ENCODE results near the gene CRTAC1.

Gene CRTAC1

DNA sequence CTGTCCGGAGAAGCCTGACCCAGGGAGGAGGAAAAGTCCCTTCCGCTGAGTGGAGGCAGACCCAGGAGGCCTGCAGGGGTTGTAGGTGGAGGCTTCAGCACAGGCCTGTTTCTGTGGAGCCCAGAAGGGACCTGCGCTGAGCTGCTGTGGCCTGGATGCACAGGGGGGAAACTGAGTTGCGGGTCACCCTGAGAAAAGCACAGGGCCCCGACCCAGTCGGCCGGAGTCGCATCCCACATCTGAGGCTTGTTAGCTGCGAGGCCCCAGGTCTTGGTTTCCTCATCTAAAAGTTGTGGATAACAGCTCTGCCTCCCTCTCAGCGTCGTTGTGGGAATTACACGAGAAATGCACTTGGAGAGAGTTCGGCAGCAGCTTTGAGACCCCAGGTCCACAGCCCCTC is 104.4 kb downstream of the CRTAC1 start:
- H3K36me3 ChIP-seq (ENCODE audit: control insufficient read depth, insufficient read depth, low read length), result no peaks in the 10 kb centered on the region
- peaks cover 8% of the 10 kb centered on the region for H3K4me1 ChIP-seq
- H3K4me2 ChIP-seq (ENCODE audit: low read length), result no peak overlapping the region
- H3K27ac ChIP-seq, result no peak overlapping the region
- no peaks in the 10 kb centered on the region for H3K79me2 ChIP-seq
- H3K4me3 ChIP-seq (ENCODE audit: low read depth, low read length), result no peak overlapping the region
- H3K9me3 ChIP-seq (ENCODE audit: control insufficient read depth, low read length), result no peaks in the 10 kb centered on the region
- TF ChIP-seq, protein P1, sequence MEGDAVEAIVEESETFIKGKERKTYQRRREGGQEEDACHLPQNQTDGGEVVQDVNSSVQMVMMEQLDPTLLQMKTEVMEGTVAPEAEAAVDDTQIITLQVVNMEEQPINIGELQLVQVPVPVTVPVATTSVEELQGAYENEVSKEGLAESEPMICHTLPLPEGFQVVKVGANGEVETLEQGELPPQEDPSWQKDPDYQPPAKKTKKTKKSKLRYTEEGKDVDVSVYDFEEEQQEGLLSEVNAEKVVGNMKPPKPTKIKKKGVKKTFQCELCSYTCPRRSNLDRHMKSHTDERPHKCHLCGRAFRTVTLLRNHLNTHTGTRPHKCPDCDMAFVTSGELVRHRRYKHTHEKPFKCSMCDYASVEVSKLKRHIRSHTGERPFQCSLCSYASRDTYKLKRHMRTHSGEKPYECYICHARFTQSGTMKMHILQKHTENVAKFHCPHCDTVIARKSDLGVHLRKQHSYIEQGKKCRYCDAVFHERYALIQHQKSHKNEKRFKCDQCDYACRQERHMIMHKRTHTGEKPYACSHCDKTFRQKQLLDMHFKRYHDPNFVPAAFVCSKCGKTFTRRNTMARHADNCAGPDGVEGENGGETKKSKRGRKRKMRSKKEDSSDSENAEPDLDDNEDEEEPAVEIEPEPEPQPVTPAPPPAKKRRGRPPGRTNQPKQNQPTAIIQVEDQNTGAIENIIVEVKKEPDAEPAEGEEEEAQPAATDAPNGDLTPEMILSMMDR (IDR thresholded peaks at IDR 0.05), result no peak
- no peak overlapping the region for H2AFZ ChIP-seq
- no peaks in the 10 kb centered on the region for H3K27me3 ChIP-seq (ENCODE audit: control insufficient read depth, insufficient read depth, low read length)
- no peak overlapping the region for H3K9ac ChIP-seq

DNA sequence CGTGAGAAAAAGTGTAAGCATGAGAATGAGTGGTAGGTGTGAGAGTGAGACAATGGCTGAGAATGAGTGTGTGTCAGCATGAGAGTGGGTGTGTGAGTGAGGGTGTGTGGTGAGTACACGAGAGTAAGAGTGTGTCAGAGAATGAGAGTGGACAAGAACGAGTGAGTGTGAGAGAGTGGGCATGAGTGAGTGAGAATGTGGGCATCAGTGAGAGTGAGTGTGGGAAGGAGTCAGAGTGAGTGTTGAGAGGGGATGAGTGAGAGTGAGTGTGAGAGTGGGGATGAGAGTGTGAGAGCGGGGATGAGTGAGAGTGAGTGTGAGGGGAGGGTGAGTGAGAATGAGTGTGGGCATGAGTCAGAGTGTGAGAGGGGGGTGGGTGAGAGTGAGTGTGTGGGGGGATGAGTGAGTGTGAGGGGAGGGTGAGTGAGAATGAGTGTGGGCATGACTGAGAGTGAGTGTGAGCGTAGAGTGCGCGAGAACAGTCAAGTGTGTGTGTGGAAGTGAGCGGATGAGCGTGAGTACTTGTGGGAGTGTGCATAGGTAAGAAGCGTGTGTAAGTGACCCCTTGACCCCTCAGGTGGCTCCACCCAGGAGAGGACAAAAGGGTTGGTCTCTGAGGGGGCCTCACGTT is 105.0 kb downstream of the CRTAC1 start:
- no peaks in the 10 kb centered on the region for H3K27me3 ChIP-seq (ENCODE audit: control insufficient read depth, insufficient read depth, low read length)
- H3K4me2 ChIP-seq (ENCODE audit: low read length), result no peak overlapping the region
- H3K27ac ChIP-seq, result no peak overlapping the region
- no peaks in the 10 kb centered on the region for H3K79me2 ChIP-seq
- TF ChIP-seq, protein P1 (IDR thresholded peaks at IDR 0.05), result no peak
- H2AFZ ChIP-seq, result no peak overlapping the region
- peaks cover 8% of the 10 kb centered on the region for H3K4me1 ChIP-seq
- no peaks in the 10 kb centered on the region for H3K36me3 ChIP-seq (ENCODE audit: control insufficient read depth, insufficient read depth, low read length)
- no peak overlapping the region for H3K4me3 ChIP-seq (ENCODE audit: low read depth, low read length)
- H3K9ac ChIP-seq, result no peak overlapping the region
- no peaks in the 10 kb centered on the region for H3K9me3 ChIP-seq (ENCODE audit: control insufficient read depth, low read length)

DNA sequence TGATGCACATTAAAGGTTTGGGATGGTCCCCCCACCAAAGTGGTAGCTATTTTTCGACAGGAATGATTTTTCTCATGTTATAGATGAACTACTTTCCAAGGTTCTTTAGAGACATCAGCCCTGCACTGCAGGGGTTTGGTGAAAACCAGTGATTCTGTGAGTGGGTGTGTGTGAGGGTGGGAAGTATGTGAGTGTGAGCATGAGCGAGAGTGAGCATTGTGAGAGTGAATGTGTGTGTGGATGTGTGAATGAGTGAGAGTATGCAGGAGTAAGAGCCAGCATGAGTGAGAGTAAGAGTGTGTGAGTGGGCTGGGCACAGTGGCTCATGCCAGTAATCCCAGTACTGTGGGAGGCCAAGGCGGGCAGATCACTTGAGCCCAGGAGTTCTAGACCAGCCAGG is 105.7 kb downstream of the CRTAC1 start:
- H3K27me3 ChIP-seq (ENCODE audit: control insufficient read depth, insufficient read depth, low read length), result no peaks in the 10 kb centered on the region
- peaks cover 8% of the 10 kb centered on the region for H3K4me1 ChIP-seq

DNA sequence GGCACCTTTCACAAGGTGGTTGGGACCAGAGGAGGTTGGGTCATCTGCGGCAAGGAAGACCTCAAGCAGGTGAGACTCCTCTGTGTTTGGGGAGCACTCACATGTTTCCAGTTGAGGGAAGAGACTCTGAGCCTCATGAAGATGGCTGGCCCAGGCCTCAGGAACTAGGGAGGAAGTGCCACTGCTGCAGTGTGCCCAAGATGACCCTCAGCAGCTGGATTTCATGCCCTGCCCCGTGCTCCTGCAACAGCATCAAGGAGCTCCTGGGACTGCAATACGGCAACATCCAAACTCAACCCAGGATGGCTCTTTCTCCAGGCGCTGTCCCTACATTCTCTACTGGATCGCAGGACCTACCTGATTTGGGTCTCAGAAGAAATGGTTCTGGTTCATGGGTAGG is 106.9 kb downstream of the CRTAC1 start:
- H3K27ac ChIP-seq, result no peak overlapping the region
- no peaks in the 10 kb centered on the region for H3K9me3 ChIP-seq (ENCODE audit: control insufficient read depth, low read length)
- TF ChIP-seq, protein P1 (IDR thresholded peaks at IDR 0.05), result no peak
- H3K9ac ChIP-seq, result no peak overlapping the region
- H3K4me1 ChIP-seq, result peaks cover 8% of the 10 kb centered on the region
- H3K79me2 ChIP-seq, result no peaks in the 10 kb centered on the region
- no peaks in the 10 kb centered on the region for H3K36me3 ChIP-seq (ENCODE audit: control insufficient read depth, insufficient read depth, low read length)
- no peaks in the 10 kb centered on the region for H3K27me3 ChIP-seq (ENCODE audit: control insufficient read depth, insufficient read depth, low read length)
- no peak overlapping the region for H3K4me2 ChIP-seq (ENCODE audit: low read length)
- no peak overlapping the region for H3K4me3 ChIP-seq (ENCODE audit: low read depth, low read length)
- H2AFZ ChIP-seq, result no peak overlapping the region

More for the DNA sequence above, 105.7 kb downstream of the CRTAC1 start:
- Histone ChIP-seq H3K79me2 (no peaks in the 10 kb centered on the region), H3K9me3 (ENCODE audit: control insufficient read depth, low read length) (no peaks in the 10 kb centered on the region), H3K4me2 (ENCODE audit: low read length) (no peak overlapping the region), H3K36me3 (ENCODE audit: control insufficient read depth, insufficient read depth, low read length) (no peaks in the 10 kb centered on the region), H2AFZ (no peak overlapping the region), H3K9ac (no peak overlapping the region), H3K4me3 (ENCODE audit: low read depth, low read length) (no peak overlapping the region), H3K27ac (no peak overlapping the region)
- TF ChIP-seq, protein P1 (IDR thresholded peaks at IDR 0.05), result no peak

DNA sequence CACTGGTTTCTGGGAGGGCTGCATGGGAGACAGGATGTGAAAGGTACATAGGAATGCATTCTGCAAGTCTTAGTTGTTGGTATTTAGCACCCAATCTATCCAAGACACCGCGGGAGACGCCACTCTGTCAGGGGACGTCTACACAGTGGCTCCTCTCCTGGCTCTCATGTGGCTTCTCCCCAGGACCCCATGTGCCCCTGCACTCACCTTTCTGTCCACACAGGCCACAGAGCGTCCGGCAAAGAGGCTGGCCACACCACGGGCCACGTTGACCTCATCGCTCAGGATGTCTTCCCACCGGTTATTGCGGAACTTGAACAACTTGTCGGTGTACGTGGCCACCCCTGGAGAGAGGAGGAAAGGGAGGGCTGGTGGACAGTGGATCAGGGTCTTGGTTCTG is 107.4 kb downstream of the CRTAC1 start:
- TF ChIP-seq, protein P1 (IDR thresholded peaks at IDR 0.05), result no peak
- H3K4me2 ChIP-seq (ENCODE audit: low read length), result no peak overlapping the region
- no peak overlapping the region for H2AFZ ChIP-seq
- H3K4me3 ChIP-seq (ENCODE audit: low read depth, low read length), result no peak overlapping the region
- H3K36me3 ChIP-seq (ENCODE audit: control insufficient read depth, insufficient read depth, low read length), result no peaks in the 10 kb centered on the region
- no peak overlapping the region for H3K9ac ChIP-seq
- H3K27ac ChIP-seq, result no peak overlapping the region
- H3K9me3 ChIP-seq (ENCODE audit: control insufficient read depth, low read length), result no peaks in the 10 kb centered on the region
- no peaks in the 10 kb centered on the region for H3K27me3 ChIP-seq (ENCODE audit: control insufficient read depth, insufficient read depth, low read length)
- peaks cover 8% of the 10 kb centered on the region for H3K4me1 ChIP-seq
- H3K79me2 ChIP-seq, result no peaks in the 10 kb centered on the region
